Neural cell (in vitro differentiated cells): ENCODE results near the gene CCNA2. TPM values are rescaled to one million over a fixed set of nuclear protein-coding genes. Genes with fewer than 3 reads are reported as not detected.

Source experiments
- H2AFZ ChIP-seq: fragments of 200-600, 300-800 bp; sonication (generic), shearing (Covaris generic); 2 replicates; pipeline ENCODE4 v1.6.0; 2014; ENCODE audit warnings: low read depth, mild to moderate bottlenecking, antibody characterized with exemption, low read length, moderate library complexity
- H3F3A ChIP-seq: fragments of 200-600 bp; shearing (Covaris generic); 2 replicates; pipeline ENCODE4 v1.6.1; 2016; ENCODE audit warnings: mild to moderate bottlenecking, moderate library complexity, mixed read lengths, antibody characterized with exemption, low read length; ENCODE audit not compliant: insufficient read depth, poor library complexity, severe bottlenecking
- H3K27ac ChIP-seq: fragments of 200-600, 300-800 bp; sonication (generic), shearing (Covaris generic); 2 replicates; pipeline ENCODE4 v1.5.1; 2014; ENCODE audit warnings: mild to moderate bottlenecking, low read length, moderate library complexity
- H3K27me3 ChIP-seq: fragments of 300-800, 200-600 bp; sonication (generic), shearing (Covaris generic); 2 replicates; pipeline ENCODE4 v1.6.0; 2014; ENCODE audit warnings: mild to moderate bottlenecking, low read depth, low read length, moderate library complexity; ENCODE audit not compliant: insufficient read depth
- H3K36me3 ChIP-seq: fragments of 300-800, 200-600 bp; sonication (generic), shearing (Covaris generic); 2 replicates; pipeline ENCODE4 v1.5.1; 2014; ENCODE audit warnings: mild to moderate bottlenecking, antibody characterized with exemption, low read length, moderate library complexity; ENCODE audit not compliant: insufficient read depth
- H3K4me2 ChIP-seq: fragments of 300-800, 200-600 bp; sonication (generic), shearing (Covaris generic); 2 replicates; pipeline ENCODE4 v1.6.0; 2014; ENCODE audit warnings: mild to moderate bottlenecking, low read length
- H3K4me3 ChIP-seq: fragments of 300-800, 200-600 bp; sonication (generic), shearing (Covaris generic); 2 replicates; pipeline ENCODE4 v1.5.1; 2014; ENCODE audit warnings: mild to moderate bottlenecking, low read length, moderate library complexity
- H3K79me2 ChIP-seq: fragments of 200-600 bp; shearing (Covaris generic); replicated peaks from 2 replicates; pipeline ENCODE4 v1.6.0; 2014; ENCODE audit warnings: mild to moderate bottlenecking, low read length, moderate library complexity; ENCODE audit not compliant: insufficient read depth
- H3K9ac ChIP-seq: fragments of 300-800, 200-600 bp; sonication (generic), shearing (Covaris generic); 2 replicates; pipeline ENCODE4 v1.6.1; 2016; ENCODE audit warnings: mild to moderate bottlenecking, low read length, mixed read lengths
- H3K9me2 ChIP-seq: fragments of 200-600 bp; shearing (Covaris generic); 2 replicates; pipeline ENCODE4 v1.6.1; 2016; ENCODE audit warnings: mild to moderate bottlenecking, low read length, mixed read lengths; ENCODE audit not compliant: insufficient read depth
- H3K9me3 ChIP-seq: fragments of 200-600, 300-800 bp; sonication (generic), shearing (Covaris generic); 2 replicates; pipeline ENCODE4 v1.6.1; 2016; ENCODE audit warnings: mild to moderate bottlenecking, mixed run types, low read length, moderate library complexity, mixed read lengths
- H4K20me1 ChIP-seq: fragments of 200-600 bp; shearing (Covaris generic); 2 replicates; pipeline ENCODE4 v1.6.1; 2016; ENCODE audit warnings: mild to moderate bottlenecking, mixed run types; ENCODE audit not compliant: insufficient read depth
- EP300 ChIP-seq: fragments of 450-650 bp; conservative IDR thresholded peaks from 2 replicates; pipeline ENCODE4 v1.6.1; 2014; ENCODE audit warnings: antibody characterized with exemption, mild to moderate bottlenecking, moderate library complexity; ENCODE audit not compliant: poor library complexity, severe bottlenecking
- EZH2 ChIP-seq: fragments of 200-600, 300-800 bp; shearing (Covaris generic), sonication (generic); IDR thresholded peaks from 2 replicates; pipeline ENCODE4 v1.6.1; 2014; ENCODE audit warnings: antibody characterized with exemption, low read length, borderline replicate concordance, mild to moderate bottlenecking; ENCODE audit not compliant: insufficient read depth, poor library complexity, severe bottlenecking
- MXI1 ChIP-seq: fragments of 450-650 bp; conservative IDR thresholded peaks from 2 replicates; pipeline ENCODE4 v1.6.1; 2014; ENCODE audit warnings: antibody characterized with exemption, mild to moderate bottlenecking; ENCODE audit not compliant: poor library complexity, severe bottlenecking
- POLR2AphosphoS5 ChIP-seq: IDR thresholded peaks from 2 replicates; pipeline ENCODE4 v1.6.1; 2012
- RAD21 ChIP-seq: fragments of 450-650 bp; conservative IDR thresholded peaks from 2 replicates; pipeline ENCODE4 v1.6.1; 2014; ENCODE audit warnings: antibody characterized with exemption, mild to moderate bottlenecking, moderate library complexity
- SMC3 ChIP-seq: fragments of 450-650 bp; conservative IDR thresholded peaks from 2 replicates; pipeline ENCODE4 v1.6.1; 2014; ENCODE audit warnings: antibody characterized with exemption, mild to moderate bottlenecking, moderate library complexity; ENCODE audit not compliant: poor library complexity
- TAF1 ChIP-seq: IDR thresholded peaks from 2 replicates; pipeline ENCODE4 v1.6.1; 2012; ENCODE audit warnings: low read depth
- polyA plus RNA-seq: library from polyadenylated mRNA; depleted of rRNA; stranded (reverse); fragments of >200 nt; gene quantifications from 2 replicates; pipeline ENCODE4 v1.2.3, GENCODE V29; 2014
- TF ChIP-seq, protein P1 (sequence below): fragments of 450-650 bp; IDR thresholded peaks from 2 replicates; pipeline ENCODE4 v1.5.1; 2014; ENCODE audit warnings: antibody characterized with exemption, mild to moderate bottlenecking, moderate library complexity; ENCODE audit not compliant: poor library complexity, severe bottlenecking
- TF ChIP-seq, protein P2 (sequence below): IDR thresholded peaks from 2 replicates; pipeline ENCODE4 v1.6.1; 2012; ENCODE audit warnings: borderline replicate concordance

CCNA2 gene
- polyA plus RNA-seq, 1 donor from 2014 or later: 7.5 TPM

GRCh38 chr4:121806411-121806810 is 17.3 kb downstream of the CCNA2 start:
- Histone ChIP-seq H4K20me1 (no peaks in the 10 kb centered on the region), H3K79me2 (peaks cover 15% of the 10 kb centered on the region), H3K4me2 (no peak overlapping the region), H3K9me2 (no peaks in the 10 kb centered on the region), H2AFZ (no peak overlapping the region), H3K36me3 (no peaks in the 10 kb centered on the region), H3K27ac (no peak overlapping the region), H3F3A (no peaks in the 10 kb centered on the region), H3K9me3 (no peaks in the 10 kb centered on the region), H3K9ac (no peak overlapping the region), H3K27me3 (no peaks in the 10 kb centered on the region), H3K4me3 (no peak overlapping the region)
- TF ChIP-seq, protein P1, sequence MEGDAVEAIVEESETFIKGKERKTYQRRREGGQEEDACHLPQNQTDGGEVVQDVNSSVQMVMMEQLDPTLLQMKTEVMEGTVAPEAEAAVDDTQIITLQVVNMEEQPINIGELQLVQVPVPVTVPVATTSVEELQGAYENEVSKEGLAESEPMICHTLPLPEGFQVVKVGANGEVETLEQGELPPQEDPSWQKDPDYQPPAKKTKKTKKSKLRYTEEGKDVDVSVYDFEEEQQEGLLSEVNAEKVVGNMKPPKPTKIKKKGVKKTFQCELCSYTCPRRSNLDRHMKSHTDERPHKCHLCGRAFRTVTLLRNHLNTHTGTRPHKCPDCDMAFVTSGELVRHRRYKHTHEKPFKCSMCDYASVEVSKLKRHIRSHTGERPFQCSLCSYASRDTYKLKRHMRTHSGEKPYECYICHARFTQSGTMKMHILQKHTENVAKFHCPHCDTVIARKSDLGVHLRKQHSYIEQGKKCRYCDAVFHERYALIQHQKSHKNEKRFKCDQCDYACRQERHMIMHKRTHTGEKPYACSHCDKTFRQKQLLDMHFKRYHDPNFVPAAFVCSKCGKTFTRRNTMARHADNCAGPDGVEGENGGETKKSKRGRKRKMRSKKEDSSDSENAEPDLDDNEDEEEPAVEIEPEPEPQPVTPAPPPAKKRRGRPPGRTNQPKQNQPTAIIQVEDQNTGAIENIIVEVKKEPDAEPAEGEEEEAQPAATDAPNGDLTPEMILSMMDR: no peak
- TF ChIP-seq RAD21 (no peak), POLR2AphosphoS5 (no peak)
- TF ChIP-seq, protein P2, sequence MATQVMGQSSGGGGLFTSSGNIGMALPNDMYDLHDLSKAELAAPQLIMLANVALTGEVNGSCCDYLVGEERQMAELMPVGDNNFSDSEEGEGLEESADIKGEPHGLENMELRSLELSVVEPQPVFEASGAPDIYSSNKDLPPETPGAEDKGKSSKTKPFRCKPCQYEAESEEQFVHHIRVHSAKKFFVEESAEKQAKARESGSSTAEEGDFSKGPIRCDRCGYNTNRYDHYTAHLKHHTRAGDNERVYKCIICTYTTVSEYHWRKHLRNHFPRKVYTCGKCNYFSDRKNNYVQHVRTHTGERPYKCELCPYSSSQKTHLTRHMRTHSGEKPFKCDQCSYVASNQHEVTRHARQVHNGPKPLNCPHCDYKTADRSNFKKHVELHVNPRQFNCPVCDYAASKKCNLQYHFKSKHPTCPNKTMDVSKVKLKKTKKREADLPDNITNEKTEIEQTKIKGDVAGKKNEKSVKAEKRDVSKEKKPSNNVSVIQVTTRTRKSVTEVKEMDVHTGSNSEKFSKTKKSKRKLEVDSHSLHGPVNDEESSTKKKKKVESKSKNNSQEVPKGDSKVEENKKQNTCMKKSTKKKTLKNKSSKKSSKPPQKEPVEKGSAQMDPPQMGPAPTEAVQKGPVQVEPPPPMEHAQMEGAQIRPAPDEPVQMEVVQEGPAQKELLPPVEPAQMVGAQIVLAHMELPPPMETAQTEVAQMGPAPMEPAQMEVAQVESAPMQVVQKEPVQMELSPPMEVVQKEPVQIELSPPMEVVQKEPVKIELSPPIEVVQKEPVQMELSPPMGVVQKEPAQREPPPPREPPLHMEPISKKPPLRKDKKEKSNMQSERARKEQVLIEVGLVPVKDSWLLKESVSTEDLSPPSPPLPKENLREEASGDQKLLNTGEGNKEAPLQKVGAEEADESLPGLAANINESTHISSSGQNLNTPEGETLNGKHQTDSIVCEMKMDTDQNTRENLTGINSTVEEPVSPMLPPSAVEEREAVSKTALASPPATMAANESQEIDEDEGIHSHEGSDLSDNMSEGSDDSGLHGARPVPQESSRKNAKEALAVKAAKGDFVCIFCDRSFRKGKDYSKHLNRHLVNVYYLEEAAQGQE: no peak

DNA sequence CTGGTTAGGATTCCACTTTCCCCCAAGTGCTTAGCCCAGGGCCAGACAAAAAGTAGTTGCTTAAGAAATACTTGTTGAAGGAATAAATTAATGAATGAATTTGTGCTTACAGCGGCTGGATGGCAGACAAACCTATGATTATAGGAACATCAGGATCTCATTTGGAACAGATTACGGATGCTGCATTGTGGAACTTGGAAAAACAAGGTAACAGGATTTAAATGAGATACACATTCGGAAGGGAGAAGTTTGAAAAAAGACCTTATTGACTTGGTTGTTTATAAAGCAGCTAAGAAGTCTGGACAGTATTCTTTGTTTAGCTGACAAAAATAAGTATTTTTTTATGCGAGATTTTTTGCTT is 22.0 kb downstream of the CCNA2 start:
- Histone ChIP-seq H3K9me3 (no peaks in the 10 kb centered on the region), H3K79me2 (peaks cover 17% of the 10 kb centered on the region), H3K9me2 (no peaks in the 10 kb centered on the region), H4K20me1 (no peaks in the 10 kb centered on the region), H3F3A (no peaks in the 10 kb centered on the region), H3K9ac (peak overlapping the region; percentile 82), H3K4me3 (peak overlapping the region; percentile 99), H3K27me3 (no peaks in the 10 kb centered on the region), H3K27ac (peak overlapping the region; percentile 82), H2AFZ (peak overlapping the region; percentile 100), H3K4me2 (peak overlapping the region; percentile 71), H3K36me3 (no peaks in the 10 kb centered on the region)
- TF ChIP-seq POLR2AphosphoS5: no peak
- TF ChIP-seq EZH2: no peak
- TF ChIP-seq, protein P2: no peak
- TF ChIP-seq RAD21: no peak
- TF ChIP-seq, protein P1: no peak
- no peak for TF ChIP-seq SMC3
- no peak for TF ChIP-seq EP300
- no peak for TF ChIP-seq MXI1
- TF ChIP-seq TAF1: no peak
